ENCODE results near the gene CALD1.

The CALD1 gene

GRCh38 chr7:134949171-134949570, 169.7 kb downstream of the CALD1 start:
- H3K4me2 ChIP-seq (ENCODE audit: insufficient read depth, low read length, poor library complexity, severe bottlenecking) = no peak overlapping the region
- no peaks in the 10 kb centered on the region for H3K4me1 ChIP-seq (ENCODE audit: control insufficient read depth in 2 of 2, insufficient read depth in 1 of 2, low read depth in 1 of 2, low read length in 2 of 2)
- H3K79me1 ChIP-seq (ENCODE audit: low read depth, low read length) = no peaks in the 10 kb centered on the region
- H3K23ac ChIP-seq (ENCODE audit: low read depth, low read length, poor library complexity) = no peak overlapping the region
- no peak overlapping the region for H2BK5ac ChIP-seq (ENCODE audit: low read length)
- WGBS, 2 donors (ENCODE audit: extremely low coverage in 2 of 2, insufficient read length in 2 of 2, insufficient replicate concordance in 1 of 2) = no CpG with 5 or more reads among the region's 3 CpGs
- H3K18ac ChIP-seq (ENCODE audit: low read length) = no peak overlapping the region
- DNase-seq (ENCODE audit: low spot score) = no peak
- H3K9me3 ChIP-seq (replicated peaks in 1 of 2; ENCODE audit: control insufficient read depth in 2 of 2, insufficient read depth in 1 of 2, low read depth in 1 of 2, low read length in 2 of 2) = peaks cover 4 to 6% of the 10 kb centered on the region in 2 donors
- no peak overlapping the region for H2BK15ac ChIP-seq (ENCODE audit: low read length)
- H2BK12ac ChIP-seq (ENCODE audit: low read length) = no peak overlapping the region
- no peak overlapping the region for H4K91ac ChIP-seq (ENCODE audit: low read depth, low read length, poor library complexity)
- no peak overlapping the region for H3K27ac ChIP-seq (replicated peaks; ENCODE audit: low read length)
- peaks cover 20 to 89% of the 10 kb centered on the region in 2 donors for H3K36me3 ChIP-seq (replicated peaks in 1 of 2; ENCODE audit: control insufficient read depth in 2 of 2, insufficient read depth in 2 of 2, low read length in 2 of 2)
- no peak overlapping the region for H3K4me3 ChIP-seq (ENCODE audit: low read length in 2 of 2)
- H3K4ac ChIP-seq (ENCODE audit: low read length) = no peak overlapping the region
- no peak overlapping the region for H3K9ac ChIP-seq (ENCODE audit: low read depth, low read length, poor library complexity)
- H3K14ac ChIP-seq (ENCODE audit: low read length) = no peak overlapping the region
- H3K27me3 ChIP-seq (ENCODE audit: control insufficient read depth in 3 of 3, insufficient read depth in 3 of 3, low read depth in 1 of 3, low read length in 3 of 3) = no peaks in the 10 kb centered on the region
- H2BK120ac ChIP-seq (ENCODE audit: low read depth, low read length) = no peak overlapping the region
- no peak overlapping the region for H4K8ac ChIP-seq (ENCODE audit: low read depth, low read length)
- no peak overlapping the region for H2AK5ac ChIP-seq (ENCODE audit: low read depth, low read length)
- no peak overlapping the region for H2AFZ ChIP-seq (ENCODE audit: low read length)

- H3K18ac ChIP-seq (ENCODE audit: low read length) = no peak overlapping the region
- peaks cover 2 to 11% of the 10 kb centered on the region in 2 donors for H3K9me3 ChIP-seq (replicated peaks in 1 of 2; ENCODE audit: control insufficient read depth in 2 of 2, insufficient read depth in 1 of 2, low read depth in 1 of 2, low read length in 2 of 2)
- no peak overlapping the region for H3K4me2 ChIP-seq (ENCODE audit: insufficient read depth, low read length, poor library complexity, severe bottlenecking)
- WGBS, 2 donors (ENCODE audit: extremely low coverage in 2 of 2, insufficient read length in 2 of 2, insufficient replicate concordance in 1 of 2) = no CpG with 5 or more reads among the region's 9 CpGs
- no peak overlapping the region for H2BK5ac ChIP-seq (ENCODE audit: low read length)
- no peak overlapping the region for H3K4ac ChIP-seq (ENCODE audit: low read length)
- no peaks in the 10 kb centered on the region for H3K27me3 ChIP-seq (ENCODE audit: control insufficient read depth in 3 of 3, insufficient read depth in 3 of 3, low read depth in 1 of 3, low read length in 3 of 3)
- no peak overlapping the region for H2BK15ac ChIP-seq (ENCODE audit: low read length)
- no peak overlapping the region for H2AFZ ChIP-seq (ENCODE audit: low read length)
- H3K9ac ChIP-seq (ENCODE audit: low read depth, low read length, poor library complexity) = no peak overlapping the region
- no peak overlapping the region for H3K27ac ChIP-seq (replicated peaks; ENCODE audit: low read length)
- H3K14ac ChIP-seq (ENCODE audit: low read length) = no peak overlapping the region
- peak overlapping the region; percentile 6 for H4K8ac ChIP-seq (ENCODE audit: low read depth, low read length)
- H3K4me1 ChIP-seq (ENCODE audit: control insufficient read depth in 2 of 2, insufficient read depth in 1 of 2, low read depth in 1 of 2, low read length in 2 of 2) = no peaks in the 10 kb centered on the region
- no peak overlapping the region for H2BK120ac ChIP-seq (ENCODE audit: low read depth, low read length)
- no peak overlapping the region for H2BK12ac ChIP-seq (ENCODE audit: low read length)
- H2AK5ac ChIP-seq (ENCODE audit: low read depth, low read length) = no peak overlapping the region
- no peak for DNase-seq (ENCODE audit: low spot score)
- H3K23ac ChIP-seq (ENCODE audit: low read depth, low read length, poor library complexity) = no peak overlapping the region
- H3K79me1 ChIP-seq (ENCODE audit: low read depth, low read length) = no peaks in the 10 kb centered on the region
- no peak overlapping the region for H3K4me3 ChIP-seq (ENCODE audit: low read length in 2 of 2)
- H4K91ac ChIP-seq (ENCODE audit: low read depth, low read length, poor library complexity) = no peak overlapping the region
- peaks cover 24 to 92% of the 10 kb centered on the region in 2 donors for H3K36me3 ChIP-seq (replicated peaks in 1 of 2; ENCODE audit: control insufficient read depth in 2 of 2, insufficient read depth in 2 of 2, low read length in 2 of 2)
Observed at GRCh38 chr7:134954197-134955082, 175.0 kb downstream of the CALD1 start.

GRCh38 chr7:134957005-134957404, 177.6 kb downstream of the CALD1 start:
- no peak overlapping the region for H2BK15ac ChIP-seq (ENCODE audit: low read length)
- H3K36me3 ChIP-seq (replicated peaks in 1 of 2; ENCODE audit: control insufficient read depth in 2 of 2, insufficient read depth in 2 of 2, low read length in 2 of 2) = peaks cover 18 to 92% of the 10 kb centered on the region in 2 donors
- DNase-seq (ENCODE audit: low spot score) = no peak
- no peak overlapping the region for H3K18ac ChIP-seq (ENCODE audit: low read length)
- peaks cover 0 to 6% of the 10 kb centered on the region in 2 donors for H3K9me3 ChIP-seq (replicated peaks in 1 of 2; ENCODE audit: control insufficient read depth in 2 of 2, insufficient read depth in 1 of 2, low read depth in 1 of 2, low read length in 2 of 2)
- no peak overlapping the region for H3K14ac ChIP-seq (ENCODE audit: low read length)
- H3K9ac ChIP-seq (ENCODE audit: low read depth, low read length, poor library complexity) = no peak overlapping the region
- H2BK120ac ChIP-seq (ENCODE audit: low read depth, low read length) = no peak overlapping the region
- H2BK5ac ChIP-seq (ENCODE audit: low read length) = no peak overlapping the region
- H3K4me2 ChIP-seq (ENCODE audit: insufficient read depth, low read length, poor library complexity, severe bottlenecking) = no peak overlapping the region
- H2AK5ac ChIP-seq (ENCODE audit: low read depth, low read length) = no peak overlapping the region
- no peak overlapping the region for H3K4me3 ChIP-seq (ENCODE audit: low read length in 2 of 2)
- no peak overlapping the region for H3K27ac ChIP-seq (replicated peaks; ENCODE audit: low read length)
- no peaks in the 10 kb centered on the region for H3K4me1 ChIP-seq (ENCODE audit: control insufficient read depth in 2 of 2, insufficient read depth in 1 of 2, low read depth in 1 of 2, low read length in 2 of 2)
- no peak overlapping the region for H2BK12ac ChIP-seq (ENCODE audit: low read length)
- no peak overlapping the region for H3K23ac ChIP-seq (ENCODE audit: low read depth, low read length, poor library complexity)
- H2AFZ ChIP-seq (ENCODE audit: low read length) = no peak overlapping the region
- H3K4ac ChIP-seq (ENCODE audit: low read length) = no peak overlapping the region
- WGBS, 2 donors (ENCODE audit: extremely low coverage in 2 of 2, insufficient read length in 2 of 2, insufficient replicate concordance in 1 of 2) = no CpG with 5 or more reads among the region's 3 CpGs
- no peaks in the 10 kb centered on the region for H3K79me1 ChIP-seq (ENCODE audit: low read depth, low read length)
- H4K8ac ChIP-seq (ENCODE audit: low read depth, low read length) = no peak overlapping the region
- no peak overlapping the region for H4K91ac ChIP-seq (ENCODE audit: low read depth, low read length, poor library complexity)
- no peaks in the 10 kb centered on the region for H3K27me3 ChIP-seq (ENCODE audit: control insufficient read depth in 3 of 3, insufficient read depth in 3 of 3, low read depth in 1 of 3, low read length in 3 of 3)

GRCh38 chr7:134959810-134960209, 180.4 kb downstream of the CALD1 start:
- Histone ChIP-seq H4K8ac (ENCODE audit: low read depth, low read length) (no peak overlapping the region), H2BK12ac (ENCODE audit: low read length) (no peak overlapping the region), H3K14ac (ENCODE audit: low read length) (no peak overlapping the region), H3K79me1 (ENCODE audit: low read depth, low read length) (no peaks in the 10 kb centered on the region), H3K27me3 (ENCODE audit: control insufficient read depth in 3 of 3, insufficient read depth in 3 of 3, low read depth in 1 of 3, low read length in 3 of 3) (no peaks in the 10 kb centered on the region), H3K9ac (ENCODE audit: low read depth, low read length, poor library complexity) (no peak overlapping the region), H2BK15ac (ENCODE audit: low read length) (no peak overlapping the region), H3K4ac (ENCODE audit: low read length) (no peak overlapping the region), H3K36me3 (replicated peaks in 1 of 2; ENCODE audit: control insufficient read depth in 2 of 2, insufficient read depth in 2 of 2, low read length in 2 of 2) (peaks cover 19 to 97% of the 10 kb centered on the region in 2 donors), H3K9me3 (replicated peaks in 1 of 2; ENCODE audit: control insufficient read depth in 2 of 2, insufficient read depth in 1 of 2, low read depth in 1 of 2, low read length in 2 of 2) (peaks cover 0 to 6% of the 10 kb centered on the region in 2 donors), H3K4me1 (ENCODE audit: control insufficient read depth in 2 of 2, insufficient read depth in 1 of 2, low read depth in 1 of 2, low read length in 2 of 2) (no peaks in the 10 kb centered on the region), H2AFZ (ENCODE audit: low read length) (no peak overlapping the region), H2AK5ac (ENCODE audit: low read depth, low read length) (no peak overlapping the region), H2BK120ac (ENCODE audit: low read depth, low read length) (no peak overlapping the region), H3K18ac (ENCODE audit: low read length) (no peak overlapping the region), H3K4me3 (ENCODE audit: low read length in 2 of 2) (no peak overlapping the region), H3K27ac (replicated peaks; ENCODE audit: low read length) (no peak overlapping the region), H2BK5ac (ENCODE audit: low read length) (no peak overlapping the region), H3K4me2 (ENCODE audit: insufficient read depth, low read length, poor library complexity, severe bottlenecking) (no peak overlapping the region), H4K91ac (ENCODE audit: low read depth, low read length, poor library complexity) (no peak overlapping the region), H3K23ac (ENCODE audit: low read depth, low read length, poor library complexity) (no peak overlapping the region)
- no peak for DNase-seq (ENCODE audit: low spot score)
- WGBS, 2 donors (ENCODE audit: extremely low coverage in 2 of 2, insufficient read length in 2 of 2, insufficient replicate concordance in 1 of 2) = no CpG with 5 or more reads among the region's 5 CpGs

All from neuronal stem cell (in vitro differentiated cells).